NCI-H2196 treated with DMSO at 0.1 percent for 48 hours (cell line): ENCODE results near the gene RPL22L1.
"Not testable (repeated sequence)": the region's sequence is repeated elsewhere in the genome, so short reads cannot be mapped to it uniquely, and the experiment has no call there.

ENCODE experiments used
- DNase-seq: peaks from one replicate; lab custom pipeline; 2025; ENCODE audit not compliant: unreplicated experiment; lab: John Stamatoyannopoulos, UW

Gene RPL22L1

GRCh38 chr3:170878688-170879087, 8.7 kb upstream of the RPL22L1 start:
- DNase-seq = not testable (repeated sequence)

- not testable (repeated sequence) for DNase-seq
Observed at GRCh38 chr3:170877311-170877710, 7.3 kb upstream of the RPL22L1 start.

GRCh38 chr3:170876537-170876936, 6.5 kb upstream of the RPL22L1 start:
- DNase-seq = no peak

GRCh38 chr3:170869239-170869590, 780 bp downstream of the RPL22L1 start:
- no peak for DNase-seq

GRCh38 chr3:170868577-170869238, 1.3 kb downstream of the RPL22L1 start:
- DNase-seq = no peak

GRCh38 chr3:170867143-170867937, 2.7 kb downstream of the RPL22L1 start:
- no peak for DNase-seq

GRCh38 chr3:170866499-170866898, 3.5 kb downstream of the RPL22L1 start:
- DNase-seq = no peak

- DNase-seq = no peak
Observed at GRCh38 chr3:170865209-170866094, 4.5 kb downstream of the RPL22L1 start.

- DNase-seq = no peak
Observed at GRCh38 chr3:170864525-170865208, 5.3 kb downstream of the RPL22L1 start.

GRCh38 chr3:170863816-170864215, 6.2 kb downstream of the RPL22L1 start:
- DNase-seq = no peak

- no peak for DNase-seq
Observed at GRCh38 chr3:170862618-170863374, 7.2 kb downstream of the RPL22L1 start.

- no peak for DNase-seq
Observed at GRCh38 chr3:170858599-170858998, 11.4 kb downstream of the RPL22L1 start.

- DNase-seq = no peak
Observed at GRCh38 chr3:170852324-170852723, 17.7 kb downstream of the RPL22L1 start.

GRCh38 chr3:170848292-170848917, 21.6 kb downstream of the RPL22L1 start:
- DNase-seq = peak; percentile 9

GRCh38 chr3:170844377-170844776, 25.6 kb downstream of the RPL22L1 start:
- no peak for DNase-seq

- no peak for DNase-seq
Observed at GRCh38 chr3:170840291-170840859, 29.6 kb downstream of the RPL22L1 start.

- DNase-seq = no peak
Observed at GRCh38 chr3:170839518-170840100, 30.4 kb downstream of the RPL22L1 start.

GRCh38 chr3:170836491-170836890, 33.5 kb downstream of the RPL22L1 start:
- DNase-seq = no peak

GRCh38 chr3:170835336-170835735, 34.7 kb downstream of the RPL22L1 start:
- no peak for DNase-seq
